Body of pancreas (tissue), 4 donors: ENCODE data around the gene PDE4D. TPM values are rescaled to one million over a fixed set of nuclear protein-coding genes. Genes with fewer than 3 reads are reported as not detected.

Experiments
- ATAC-seq: fragments of 150-250 bp; one replicate; pipeline ENCODE4 v1.9.1; 2016
- DNase-seq, 4 donors: peaks; one replicate each; pipeline ENCODE4 v3.0.0-alpha.2; 2019
- H3K27ac ChIP-seq, 4 donors: fragments of 200-600 bp; sonication (generic); 1 replicate in 3 of 4; 2 replicates in 1 of 4; pipeline versions ENCODE4 v1.5.1 to v1.6.1; 2016 to 2019; ENCODE audit warnings: mild to moderate bottlenecking in 1 of 4, mixed read lengths in 1 of 4, moderate library complexity in 1 of 4
- H3K27me3 ChIP-seq, 2 donors: fragments of 200-600 bp; sonication (generic); one replicate each; pipeline ENCODE4 v1.6.0; 2016; ENCODE audit warnings: mild to moderate bottlenecking in 1 of 2
- H3K36me3 ChIP-seq, 2 donors: fragments of 200-600 bp; sonication (generic); replicated peaks in 1 of 2; 2 replicates each; pipeline ENCODE4 v1.5.1; 2016; ENCODE audit warnings: low read depth in 2 of 2; ENCODE audit not compliant: insufficient read depth in 1 of 2
- H3K4me1 ChIP-seq: fragments of 200-600 bp; sonication (generic); one replicate; pipeline ENCODE4 v1.6.0; 2016
- H3K4me3 ChIP-seq, 2 donors: fragments of 200-600 bp; sonication (generic); 1 replicate in 1 of 2; 2 replicates in 1 of 2; pipeline ENCODE4 v1.5.1; 2016 to 2019
- H3K9me3 ChIP-seq, 3 donors: fragments of 200-600 bp; sonication (generic); 1 replicate in 2 of 3; 2 replicates in 1 of 3; pipeline ENCODE4 v1.5.1; 2016
- POLR2A ChIP-seq, 3 donors: fragments of 450-650 bp; IDR thresholded peaks; one replicate each; pipeline ENCODE4 v1.6.1; 2016; ENCODE audit warnings: antibody characterized with exemption in 3 of 3, mild to moderate bottlenecking in 2 of 3
- WGBS, 2 donors: methylation state at CpG; one replicate each; pipeline ENCODE4 v1.1.5; 2017; 5-methylcytosine and 5-hydroxymethylcytosine counted together
- intact Hi-C: fragments of 100-400 bp; cut with DNase I; formaldehyde crosslinking; loops from one replicate; pipeline ENCODE4 v1.15.1; 2023
- total RNA-seq, 2 donors: library from RNA; depleted of rRNA; stranded (reverse); fragments of >200 nt; gene quantifications; one replicate each; pipeline ENCODE4 v1.1.0, GENCODE V29; 2016
- TF ChIP-seq, protein P1 (sequence below), 7 experiments: fragments of 450-650 bp in 4 of 7; fragments of 200-600 bp in 3 of 7; sonication (generic) in 3 of 7; IDR thresholded peaks; one replicate each; pipeline ENCODE4 v1.5.1; 2016 to 2019; ENCODE audit warnings: antibody characterized with exemption in 7 of 7

PDE4D gene
- total RNA-seq, 2 donors from 2014 or later: 8.6 to 9.2 TPM

DNA sequence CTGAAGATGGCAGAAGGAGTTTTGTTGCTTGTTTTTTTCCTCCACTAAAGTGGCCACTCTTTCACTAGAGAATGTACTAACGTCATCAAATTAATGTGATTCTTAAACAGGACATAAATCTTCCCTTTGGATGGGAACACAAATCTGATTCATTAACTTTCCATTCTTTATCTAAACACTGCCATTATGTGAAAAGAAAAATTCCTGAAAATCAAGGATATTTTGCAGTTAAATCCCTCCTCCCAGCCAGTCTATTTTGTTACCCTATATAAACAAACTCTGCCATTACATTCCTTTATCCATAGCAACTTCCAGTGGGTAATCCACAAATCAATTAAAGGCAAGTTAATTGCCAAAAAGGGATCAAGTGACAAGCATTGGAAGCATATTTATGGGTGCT is 546.5 kb downstream of the PDE4D start:
- intact Hi-C loops: no loop called here
- 68 to 71% methylated on average over 1 of the region's 1 CpG for WGBS, 2 donors
- Histone ChIP-seq H3K9me3 (no peaks in the 10 kb centered on the region), H3K4me1 (no peaks in the 10 kb centered on the region), H3K27ac (no peak overlapping the region), H3K27me3 (no peaks in the 10 kb centered on the region), H3K36me3 (no peaks in the 10 kb centered on the region), H3K4me3 (no peak overlapping the region)
- no peak for TF ChIP-seq POLR2A (IDR thresholded peaks at IDR 0.05)
- TF ChIP-seq, protein P1, sequence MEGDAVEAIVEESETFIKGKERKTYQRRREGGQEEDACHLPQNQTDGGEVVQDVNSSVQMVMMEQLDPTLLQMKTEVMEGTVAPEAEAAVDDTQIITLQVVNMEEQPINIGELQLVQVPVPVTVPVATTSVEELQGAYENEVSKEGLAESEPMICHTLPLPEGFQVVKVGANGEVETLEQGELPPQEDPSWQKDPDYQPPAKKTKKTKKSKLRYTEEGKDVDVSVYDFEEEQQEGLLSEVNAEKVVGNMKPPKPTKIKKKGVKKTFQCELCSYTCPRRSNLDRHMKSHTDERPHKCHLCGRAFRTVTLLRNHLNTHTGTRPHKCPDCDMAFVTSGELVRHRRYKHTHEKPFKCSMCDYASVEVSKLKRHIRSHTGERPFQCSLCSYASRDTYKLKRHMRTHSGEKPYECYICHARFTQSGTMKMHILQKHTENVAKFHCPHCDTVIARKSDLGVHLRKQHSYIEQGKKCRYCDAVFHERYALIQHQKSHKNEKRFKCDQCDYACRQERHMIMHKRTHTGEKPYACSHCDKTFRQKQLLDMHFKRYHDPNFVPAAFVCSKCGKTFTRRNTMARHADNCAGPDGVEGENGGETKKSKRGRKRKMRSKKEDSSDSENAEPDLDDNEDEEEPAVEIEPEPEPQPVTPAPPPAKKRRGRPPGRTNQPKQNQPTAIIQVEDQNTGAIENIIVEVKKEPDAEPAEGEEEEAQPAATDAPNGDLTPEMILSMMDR (IDR thresholded peaks at IDR 0.05): no peak
- DNase-seq: no peak
- ATAC-seq: no peak

DNA sequence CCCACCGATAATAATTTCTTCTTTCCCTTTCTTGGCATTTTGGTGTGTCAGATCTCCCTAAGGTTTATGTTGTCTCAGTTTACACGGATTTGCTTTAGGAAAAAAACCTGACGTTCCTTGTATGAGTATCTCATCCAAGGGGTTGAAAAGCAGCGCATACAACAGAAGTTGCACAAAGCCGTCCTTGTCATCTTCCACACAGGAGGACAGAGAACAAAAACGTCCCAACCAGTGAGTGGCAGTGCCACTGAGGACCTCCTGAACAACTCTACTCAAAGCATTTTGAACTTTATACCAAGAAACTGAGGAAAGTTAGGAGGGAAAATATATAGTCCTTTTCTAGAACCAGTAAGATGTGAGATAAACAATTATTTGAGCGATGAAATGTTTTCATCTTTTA is 547.0 kb downstream of the PDE4D start:
- no peaks in the 10 kb centered on the region for H3K4me1 ChIP-seq
- H3K27ac ChIP-seq: no peak overlapping the region
- intact Hi-C loops: no loop called here
- H3K36me3 ChIP-seq: no peaks in the 10 kb centered on the region
- TF ChIP-seq POLR2A (IDR thresholded peaks at IDR 0.05): no peak
- TF ChIP-seq, protein P1 (IDR thresholded peaks at IDR 0.05): no peak
- ATAC-seq (no peak), DNase-seq (no peak)
- no peaks in the 10 kb centered on the region for H3K9me3 ChIP-seq
- WGBS, 2 donors: 72 to 75% methylated on average over 7 of the region's 7 CpGs
- H3K27me3 ChIP-seq: no peaks in the 10 kb centered on the region
- no peak overlapping the region for H3K4me3 ChIP-seq

DNA sequence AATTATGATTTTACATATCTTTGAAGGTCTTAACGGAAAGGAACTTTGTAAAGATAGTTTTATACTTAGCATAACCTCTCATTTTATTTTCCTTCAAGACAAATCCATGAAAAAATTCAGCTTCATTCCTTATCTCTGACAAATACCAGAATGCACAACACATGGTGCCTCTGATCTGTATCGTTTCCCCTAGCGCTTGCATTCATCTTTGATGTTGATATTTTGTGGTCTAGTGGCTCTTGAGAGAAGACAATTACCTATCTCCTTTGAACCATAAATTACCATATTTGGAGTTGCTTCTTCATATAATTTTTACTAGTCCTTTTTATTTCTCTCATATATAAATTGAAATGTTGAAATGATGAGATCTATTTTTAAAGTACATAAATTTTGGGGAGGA is 551.3 kb downstream of the PDE4D start:
- intact Hi-C loops: no loop called here
- 62% methylated on average over 3 of the region's 3 CpGs for WGBS, 2 donors
- no peaks in the 10 kb centered on the region for H3K36me3 ChIP-seq
- H3K27ac ChIP-seq: no peak overlapping the region
- no peak overlapping the region for H3K4me3 ChIP-seq
- ATAC-seq (no peak), DNase-seq (no peak)
- H3K4me1 ChIP-seq: no peaks in the 10 kb centered on the region
- TF ChIP-seq POLR2A (IDR thresholded peaks at IDR 0.05): no peak
- TF ChIP-seq, protein P1 (IDR thresholded peaks at IDR 0.05): no peak
- no peaks in the 10 kb centered on the region for H3K27me3 ChIP-seq
- H3K9me3 ChIP-seq: no peaks in the 10 kb centered on the region

DNA sequence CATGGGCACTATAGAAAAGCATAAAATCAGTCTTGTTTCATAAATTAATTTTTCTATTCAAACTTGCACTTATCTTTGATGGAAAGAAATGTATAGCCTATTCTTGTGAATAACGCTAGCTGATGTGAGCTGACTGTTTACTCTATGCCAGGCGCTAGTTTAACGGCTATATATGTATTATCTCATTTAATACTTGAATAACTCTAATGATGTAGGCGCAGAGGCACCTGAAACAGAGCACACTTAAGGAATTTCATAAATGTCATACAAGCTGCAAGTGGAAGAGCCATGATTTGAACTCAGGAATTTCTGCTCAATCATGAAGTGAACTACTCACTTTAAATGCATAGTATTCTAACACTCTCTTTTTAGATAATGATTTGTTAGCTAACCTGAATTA is 551.8 kb downstream of the PDE4D start:
- TF ChIP-seq POLR2A (IDR thresholded peaks at IDR 0.05): no peak
- TF ChIP-seq, protein P1 (IDR thresholded peaks at IDR 0.05): no peak
- H3K4me1 ChIP-seq: no peaks in the 10 kb centered on the region
- intact Hi-C loops: no loop called here
- no peak overlapping the region for H3K4me3 ChIP-seq
- no peaks in the 10 kb centered on the region for H3K27me3 ChIP-seq
- no peak for ATAC-seq
- WGBS, 2 donors: 91 to 94% methylated on average over 4 of the region's 4 CpGs
- no peak for DNase-seq
- H3K27ac ChIP-seq: no peak overlapping the region
- no peaks in the 10 kb centered on the region for H3K9me3 ChIP-seq
- H3K36me3 ChIP-seq: no peaks in the 10 kb centered on the region

DNA sequence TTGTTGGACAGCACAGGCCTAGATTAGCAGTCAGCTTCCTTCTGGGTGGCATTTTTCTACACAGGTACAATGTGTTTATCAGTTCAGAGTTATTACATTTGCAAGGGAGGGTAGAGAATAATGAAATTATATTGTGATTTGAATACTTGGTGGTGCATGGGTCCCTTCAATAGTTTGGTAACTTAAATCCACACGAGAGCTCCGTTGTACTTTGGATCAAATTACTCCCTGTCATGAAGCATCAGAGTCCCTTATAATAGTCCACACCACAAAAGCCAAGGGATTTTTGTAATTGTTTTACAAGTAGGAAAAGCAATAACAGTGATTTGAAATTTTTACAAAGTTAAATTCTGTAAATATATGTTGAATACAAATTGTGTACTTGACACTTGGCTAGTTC is 552.4 kb downstream of the PDE4D start:
- DNase-seq (no peak), ATAC-seq (no peak)
- 76 to 92% methylated on average over 2 of the region's 2 CpGs for WGBS, 2 donors
- TF ChIP-seq, protein P1 (IDR thresholded peaks at IDR 0.05): no peak
- no peak for TF ChIP-seq POLR2A (IDR thresholded peaks at IDR 0.05)
- Histone ChIP-seq H3K4me1 (no peaks in the 10 kb centered on the region), H3K27me3 (no peaks in the 10 kb centered on the region), H3K9me3 (no peaks in the 10 kb centered on the region), H3K4me3 (no peak overlapping the region), H3K36me3 (no peaks in the 10 kb centered on the region), H3K27ac (no peak overlapping the region)
- intact Hi-C loops: no loop called here
